HCT116 (cell line): ENCODE data around the gene SLC16A13.

ENCODE experiments used
- CEBPB ChIP-seq: IDR thresholded peaks from 2 replicates; pipeline ENCODE4 v1.6.1; 2012; ENCODE audit warnings: low read depth
- EGR1 ChIP-seq: IDR thresholded peaks from 2 replicates; pipeline ENCODE4 v1.6.1; 2012; ENCODE audit warnings: low read depth
- EZH2 ChIP-seq: fragments of 200-600 bp; sonication (generic); IDR thresholded peaks from 2 replicates; pipeline ENCODE4 v1.6.1; 2017; ENCODE audit warnings: antibody characterized with exemption, mixed run types
- POLR2A ChIP-seq: IDR thresholded peaks from 2 replicates; pipeline ENCODE4 v1.7.0; 2011; ENCODE audit warnings: borderline replicate concordance; ENCODE audit not compliant: insufficient read depth, insufficient read length; ENCODE audit errors: extremely low read depth
- POLR2AphosphoS5 ChIP-seq: IDR thresholded peaks from 2 replicates; pipeline ENCODE4 v1.6.1; 2011; ENCODE audit warnings: mild to moderate bottlenecking, low read depth, low read length, moderate library complexity
- RAD21 ChIP-seq: IDR thresholded peaks from 2 replicates; pipeline ENCODE4 v1.6.1; 2012; ENCODE audit warnings: low read depth, mild to moderate bottlenecking
- TF ChIP-seq, protein P1 (sequence below), 3 experiments: fragments of 200-600 bp in 1 of 3; sonication (generic) in 1 of 3; IDR thresholded peaks in 2 of 3; conservative IDR thresholded peaks in 1 of 3; 2 replicates each; pipeline ENCODE4 v1.5.1; 2012 to 2017; ENCODE audit warnings: low read depth in 2 of 3, low read length in 2 of 3, antibody characterized with exemption in 1 of 3, borderline replicate concordance in 1 of 3, control low read depth in 1 of 3, mild to moderate bottlenecking in 1 of 3, mixed read lengths in 1 of 3, mixed run types in 1 of 3, moderate library complexity in 1 of 3; ENCODE audit not compliant: insufficient read depth in 1 of 3
- TF ChIP-seq, protein P2 (sequence below): IDR thresholded peaks from 2 replicates; pipeline ENCODE4 v1.6.1; 2012

DNA sequence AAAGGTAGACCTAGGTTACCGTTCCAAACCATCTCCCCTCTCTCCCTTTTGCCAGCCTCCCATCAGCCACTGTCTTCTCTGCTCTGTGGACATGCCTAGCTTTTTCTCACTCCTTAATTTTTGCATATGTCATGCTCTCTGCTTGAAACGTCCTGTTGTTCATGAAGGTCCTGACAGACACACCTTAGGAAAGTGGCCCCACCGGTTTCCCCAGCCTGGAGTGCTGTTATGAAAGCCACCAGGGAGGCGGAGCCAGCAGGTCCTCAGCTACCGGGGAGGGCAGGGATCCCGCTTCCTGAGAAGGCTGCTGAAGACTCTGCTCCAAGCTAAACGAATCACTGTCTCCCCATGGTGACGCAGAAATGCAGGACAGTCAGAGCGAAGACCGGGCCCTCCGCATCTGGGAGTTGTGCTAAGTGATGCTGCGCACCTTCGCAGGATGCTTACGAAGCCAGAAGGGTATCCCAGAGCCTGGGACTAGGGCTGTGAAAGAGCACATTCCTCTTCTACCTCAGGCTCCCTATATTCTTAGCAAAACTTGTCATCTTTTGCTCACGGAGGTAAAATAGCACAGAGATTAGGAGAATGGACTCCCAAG, 10.4 kb downstream of the SLC16A13 start:
- TF ChIP-seq, protein P1, sequence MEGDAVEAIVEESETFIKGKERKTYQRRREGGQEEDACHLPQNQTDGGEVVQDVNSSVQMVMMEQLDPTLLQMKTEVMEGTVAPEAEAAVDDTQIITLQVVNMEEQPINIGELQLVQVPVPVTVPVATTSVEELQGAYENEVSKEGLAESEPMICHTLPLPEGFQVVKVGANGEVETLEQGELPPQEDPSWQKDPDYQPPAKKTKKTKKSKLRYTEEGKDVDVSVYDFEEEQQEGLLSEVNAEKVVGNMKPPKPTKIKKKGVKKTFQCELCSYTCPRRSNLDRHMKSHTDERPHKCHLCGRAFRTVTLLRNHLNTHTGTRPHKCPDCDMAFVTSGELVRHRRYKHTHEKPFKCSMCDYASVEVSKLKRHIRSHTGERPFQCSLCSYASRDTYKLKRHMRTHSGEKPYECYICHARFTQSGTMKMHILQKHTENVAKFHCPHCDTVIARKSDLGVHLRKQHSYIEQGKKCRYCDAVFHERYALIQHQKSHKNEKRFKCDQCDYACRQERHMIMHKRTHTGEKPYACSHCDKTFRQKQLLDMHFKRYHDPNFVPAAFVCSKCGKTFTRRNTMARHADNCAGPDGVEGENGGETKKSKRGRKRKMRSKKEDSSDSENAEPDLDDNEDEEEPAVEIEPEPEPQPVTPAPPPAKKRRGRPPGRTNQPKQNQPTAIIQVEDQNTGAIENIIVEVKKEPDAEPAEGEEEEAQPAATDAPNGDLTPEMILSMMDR (IDR thresholded peaks at IDR 0.05 in 2 of 3, conservative IDR thresholded peaks at IDR 0.05 in 1 of 3; ENCODE audit: borderline replicate concordance in 1 of 3, insufficient read depth in 1 of 3, low read depth in 2 of 3, low read length in 2 of 3): 0 out of 6 replicates have a peak, but pooled peaks of 1 of the 3 experiments have one; percentile 16
- TF ChIP-seq, protein P2, sequence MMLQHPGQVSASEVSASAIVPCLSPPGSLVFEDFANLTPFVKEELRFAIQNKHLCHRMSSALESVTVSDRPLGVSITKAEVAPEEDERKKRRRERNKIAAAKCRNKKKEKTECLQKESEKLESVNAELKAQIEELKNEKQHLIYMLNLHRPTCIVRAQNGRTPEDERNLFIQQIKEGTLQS: no peak
- TF ChIP-seq POLR2A (no peak), CEBPB (peak; percentile 53; the same call in 1 of the 2 replicates), EZH2 (no peak), POLR2AphosphoS5 (peak; percentile 42; the same call in 1 of the 2 replicates), EGR1 (no peak), RAD21 (no peak)
